ENCODE results near the gene SYT11. TPM values are rescaled to one million over a fixed set of nuclear protein-coding genes. Genes with fewer than 3 reads are reported as not detected.
A peak's percentile ranks its signal among the peaks of the same experiment; 100 is the strongest.

The SYT11 gene
- total RNA-seq, 1 donor: 48.6 TPM

- DNase-seq (ENCODE audit: low read depth): no peak
- TF ChIP-seq CTCF (IDR thresholded peaks at IDR 0.05; ENCODE audit: insufficient read depth, low read length): no peak
- H3K4me3 ChIP-seq (ENCODE audit: low read depth, low read length): no peak overlapping the region
Observed at GRCh38 chr1:155877945-155878344, 18.6 kb downstream of the SYT11 start.

- no peak for DNase-seq (ENCODE audit: low read depth)
- no peak overlapping the region for H3K4me3 ChIP-seq (ENCODE audit: low read depth, low read length)
- TF ChIP-seq CTCF (IDR thresholded peaks at IDR 0.05; ENCODE audit: insufficient read depth, low read length): no peak
Observed at GRCh38 chr1:155880251-155880650, 20.9 kb downstream of the SYT11 start.

- DNase-seq (ENCODE audit: low read depth): no peak
- no peak overlapping the region for H3K4me3 ChIP-seq (ENCODE audit: low read depth, low read length)
- no peak for TF ChIP-seq CTCF (IDR thresholded peaks at IDR 0.05; ENCODE audit: insufficient read depth, low read length)
Observed at GRCh38 chr1:155880950-155881349, 21.6 kb downstream of the SYT11 start.

- TF ChIP-seq CTCF (IDR thresholded peaks at IDR 0.05; ENCODE audit: insufficient read depth, low read length): no peak
- H3K4me3 ChIP-seq (ENCODE audit: low read depth, low read length): no peak overlapping the region
- DNase-seq (ENCODE audit: low read depth): no peak
Observed at GRCh38 chr1:155882235-155882634, 22.9 kb downstream of the SYT11 start.

GRCh38 chr1:155882766-155883165, 23.4 kb downstream of the SYT11 start:
- no peak for TF ChIP-seq CTCF (IDR thresholded peaks at IDR 0.05; ENCODE audit: insufficient read depth, low read length)
- H3K4me3 ChIP-seq (ENCODE audit: low read depth, low read length): no peak overlapping the region
- no peak for DNase-seq (ENCODE audit: low read depth)

- DNase-seq (ENCODE audit: low read depth): peak; percentile 49
- TF ChIP-seq CTCF (IDR thresholded peaks at IDR 0.05; ENCODE audit: insufficient read depth, low read length): no peak
- H3K4me3 ChIP-seq (ENCODE audit: low read depth, low read length): no peak overlapping the region
Observed at GRCh38 chr1:155884031-155884960, 24.9 kb downstream of the SYT11 start.

All from fibroblast of the aortic adventitia (primary cell).